ENCODE measurements around the gene KYAT1.
"Not testable (repeated sequence)": the region's sequence is repeated elsewhere in the genome, so short reads cannot be mapped to it uniquely, and the experiment has no call there.

Gene KYAT1

DNA sequence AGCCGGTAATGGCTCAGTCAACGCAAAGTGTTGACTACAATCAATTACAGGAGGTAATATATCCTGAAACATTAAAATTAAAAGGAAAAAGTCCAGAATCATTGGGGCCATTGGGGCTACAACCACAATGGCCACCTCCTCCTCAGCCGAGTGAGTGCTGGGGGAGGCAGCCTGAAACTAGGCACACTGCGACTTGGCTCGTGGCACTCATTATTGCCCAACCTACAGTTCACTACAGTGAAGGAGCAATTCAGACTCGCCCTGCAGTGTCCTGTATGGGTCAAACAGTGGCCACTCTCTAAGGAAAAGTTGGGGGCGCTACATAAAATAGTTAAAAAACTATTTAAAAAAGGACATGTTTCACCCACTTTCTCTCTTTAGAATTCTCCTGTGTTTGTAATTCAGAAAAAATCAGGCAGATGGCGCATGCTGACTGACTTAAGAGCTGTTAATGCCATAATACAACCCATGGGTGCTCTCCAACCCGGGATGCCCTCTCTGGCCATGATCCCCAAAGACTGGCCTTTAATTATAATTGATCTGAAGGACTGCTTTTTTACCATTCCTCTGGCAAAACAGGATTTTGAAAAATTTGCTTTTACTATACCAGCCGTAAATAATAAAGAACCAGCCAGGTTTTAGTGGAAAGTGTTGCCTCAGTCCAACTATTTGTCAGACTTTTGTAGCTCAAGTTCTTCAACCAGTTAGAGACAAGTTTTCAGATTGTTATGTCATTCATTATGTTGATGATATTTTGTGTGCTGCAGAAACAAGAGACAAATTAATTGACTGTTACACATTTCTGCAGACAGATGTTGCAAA is 29.8 kb downstream of the KYAT1 start:
- not testable (repeated sequence) for H3K4me3 ChIP-seq (ENCODE audit: low read depth, low read length)
- TF ChIP-seq CTCF (IDR thresholded peaks at IDR 0.05; ENCODE audit: low read depth, low read length) = peak; percentile 37
- peak; percentile 64 for DNase-seq (ENCODE audit: low read depth)

DNA sequence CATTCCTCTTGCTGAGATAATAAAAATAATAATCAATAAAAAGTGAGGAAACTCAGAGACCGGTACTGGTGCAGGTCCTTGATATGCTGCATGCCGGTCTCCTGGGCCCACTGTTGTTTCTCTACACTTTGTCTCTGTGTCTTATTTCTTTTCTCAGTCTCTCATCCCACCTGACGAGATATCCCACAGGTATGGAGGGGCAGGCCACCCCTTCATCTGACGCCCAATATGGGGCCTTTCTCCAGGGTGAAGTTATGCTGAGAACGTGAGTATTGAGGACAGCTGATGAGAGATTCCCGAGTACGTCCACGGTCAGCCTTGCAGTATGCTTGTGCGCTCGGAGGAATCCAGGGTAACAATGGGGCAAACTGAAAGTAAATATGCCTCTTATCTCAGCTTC is 30.7 kb downstream of the KYAT1 start:
- not testable (repeated sequence) for DNase-seq (ENCODE audit: low read depth); H3K4me3 ChIP-seq (ENCODE audit: low read depth, low read length)

GRCh38 chr9:128847803-128848202 is 33.9 kb downstream of the KYAT1 start:
- no peak for DNase-seq (ENCODE audit: low read depth)
- TF ChIP-seq, protein P1, sequence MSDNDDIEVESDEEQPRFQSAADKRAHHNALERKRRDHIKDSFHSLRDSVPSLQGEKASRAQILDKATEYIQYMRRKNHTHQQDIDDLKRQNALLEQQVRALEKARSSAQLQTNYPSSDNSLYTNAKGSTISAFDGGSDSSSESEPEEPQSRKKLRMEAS (IDR thresholded peaks at IDR 0.05; ENCODE audit: low read depth, low read length) = no peak

DNA sequence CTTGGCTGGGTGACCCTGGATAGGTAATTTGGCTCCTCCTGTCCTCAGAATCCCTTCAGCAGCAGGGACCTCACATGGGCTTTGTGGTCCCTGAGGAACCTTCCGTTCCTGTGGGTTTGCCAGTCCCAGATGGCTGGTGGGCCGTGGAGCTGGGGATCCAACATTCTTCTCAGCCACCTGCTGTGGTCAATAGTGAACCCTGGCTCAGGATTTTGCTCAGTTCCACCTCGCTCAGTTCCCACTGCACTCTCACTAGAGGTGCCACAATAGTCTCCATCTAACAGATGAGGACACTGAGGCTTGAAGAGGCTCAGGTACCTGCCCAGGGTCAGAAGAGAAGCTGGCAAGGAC is 35.1 kb downstream of the KYAT1 start:
- DNase-seq (ENCODE audit: low read depth) = no peak
- no peak overlapping the region for H3K4me3 ChIP-seq (ENCODE audit: low read depth, low read length)
- TF ChIP-seq CTCF (IDR thresholded peaks at IDR 0.05; ENCODE audit: low read depth, low read length) (no peak), POLR2A (IDR thresholded peaks at IDR 0.05; ENCODE audit: extremely low read depth, insufficient read length) (no peak), MYC (IDR thresholded peaks at IDR 0.05; ENCODE audit: low read depth, low read length) (no peak)
- TF ChIP-seq, protein P1 (IDR thresholded peaks at IDR 0.05; ENCODE audit: low read depth, low read length) = no peak

More at GRCh38 chr9:128847803-128848202, 33.9 kb downstream of the KYAT1 start:
- no peak overlapping the region for H3K4me3 ChIP-seq (ENCODE audit: low read depth, low read length)

GRCh38 chr9:128845186-128845931 is 36.4 kb downstream of the KYAT1 start:
- TF ChIP-seq MYC (IDR thresholded peaks at IDR 0.05; ENCODE audit: low read depth, low read length) (no peak), CTCF (IDR thresholded peaks at IDR 0.05; ENCODE audit: low read depth, low read length) (no peak), POLR2A (IDR thresholded peaks at IDR 0.05; ENCODE audit: extremely low read depth, insufficient read length) (no peak)
- TF ChIP-seq, protein P1 (IDR thresholded peaks at IDR 0.05; ENCODE audit: low read depth, low read length) = no peak
- no peak for DNase-seq (ENCODE audit: low read depth)

GRCh38 chr9:128843171-128843570 is 38.6 kb downstream of the KYAT1 start:
- H3K4me3 ChIP-seq (ENCODE audit: low read depth, low read length); DNase-seq (ENCODE audit: low read depth): not testable (repeated sequence)

More at GRCh38 chr9:128845186-128845931, 36.4 kb downstream of the KYAT1 start:
- no peak overlapping the region for H3K4me3 ChIP-seq (ENCODE audit: low read depth, low read length)

DNA sequence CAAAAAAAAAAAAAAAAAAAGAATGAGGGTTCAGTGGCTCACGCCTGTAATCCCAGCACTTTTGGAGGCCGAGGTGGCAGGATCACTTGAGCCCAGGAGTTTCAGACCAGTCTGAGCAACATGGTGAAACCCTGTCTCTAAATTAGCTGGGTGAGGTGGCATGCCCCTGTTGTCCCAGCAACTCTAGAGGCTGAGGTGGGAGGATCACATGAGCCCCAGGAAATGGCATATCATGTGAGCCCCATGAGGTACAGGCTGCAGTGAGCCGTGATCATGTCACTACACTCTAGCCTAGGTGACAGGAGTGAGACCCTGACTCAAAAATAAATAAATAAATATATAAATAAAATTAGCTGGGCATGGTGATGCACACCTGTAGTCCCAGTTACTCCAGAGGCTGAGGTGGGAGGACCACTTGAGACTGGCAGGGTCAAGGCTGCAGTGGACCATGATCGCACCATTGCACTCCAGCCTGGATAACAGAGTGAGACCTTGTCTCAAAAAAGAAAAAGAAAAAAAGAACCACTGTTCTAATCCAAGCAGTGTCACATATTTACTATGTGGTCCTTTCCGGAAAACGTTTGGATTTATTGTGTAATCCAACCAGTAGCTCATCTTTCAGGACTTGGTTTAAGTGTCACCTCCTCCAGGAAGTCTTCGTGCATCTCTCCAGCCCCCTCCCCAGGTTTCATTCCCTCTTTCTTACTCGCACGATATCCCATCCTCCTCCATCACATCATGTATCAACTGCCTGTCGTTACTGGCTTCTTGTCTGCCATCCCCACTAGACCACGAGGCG is 39.9 kb downstream of the KYAT1 start:
- TF ChIP-seq, protein P1 (IDR thresholded peaks at IDR 0.05; ENCODE audit: low read depth, low read length) = no peak
- TF ChIP-seq POLR2A (IDR thresholded peaks at IDR 0.05; ENCODE audit: extremely low read depth, insufficient read length) (no peak), MYC (IDR thresholded peaks at IDR 0.05; ENCODE audit: low read depth, low read length) (no peak), CTCF (IDR thresholded peaks at IDR 0.05; ENCODE audit: low read depth, low read length) (no peak)
- no peak overlapping the region for H3K4me3 ChIP-seq (ENCODE audit: low read depth, low read length)
- DNase-seq (ENCODE audit: low read depth) = no peak
